IMR-90 (cell line): Measurements from ENCODE around the gene S100A4. TPM values are rescaled to one million over a fixed set of nuclear protein-coding genes. Genes with fewer than 3 reads are reported as not detected.
A peak's percentile ranks its signal among the peaks of the same experiment; 100 is the strongest.

ENCODE experiments used
- ATAC-seq: fragments of 200-7000 bp; cut with Tn5 transposase; 2 replicates; pipeline ENCODE4 v1.9.1; 2020; ENCODE audit warnings: low read depth, mild to moderate bottlenecking, moderate library complexity
- BruUV-seq: library from RNA; stranded (reverse); fragments of 400-500 nt; replicated peaks from 2 replicates; lab custom pipeline; 2021; lab: Mats Ljungman, UMichigan
- CTCF ChIA-PET: fragments of 300-600 bp; formaldehyde crosslinking; extraction: SDS; loops from one replicate; lab custom pipeline; 2021; ENCODE audit warnings: antibody characterized with exemption; lab: Yijun Ruan, JAX
- POLR2A ChIA-PET: fragments of 300-600 bp; sonication (Branson Sonifier 250); formaldehyde crosslinking; loops from one replicate; lab custom pipeline; 2022; ENCODE audit warnings: antibody characterized with exemption; ENCODE audit not compliant: unreplicated experiment; lab: Charles Lee
- DNase-seq: peaks from one replicate; pipeline ENCODE4 v3.0.0; 2013
- H2AFZ ChIP-seq: replicated peaks from 2 replicates; pipeline ENCODE3; 2013; ENCODE audit warnings: low read length, mild to moderate bottlenecking; ENCODE audit not compliant: poor library complexity
- H2AK5ac ChIP-seq: 2 replicates; pipeline ENCODE4 v1.6.1; 2013; ENCODE audit warnings: low read depth, low read length, inconsistent platforms
- H2AK9ac ChIP-seq: replicated peaks from 2 replicates; pipeline ENCODE3; 2013; ENCODE audit warnings: mild to moderate bottlenecking, low read depth, low read length, moderate library complexity; ENCODE audit not compliant: poor library complexity
- H2BK120ac ChIP-seq: 2 replicates; pipeline ENCODE4 v1.6.1; 2013; ENCODE audit warnings: low read depth, low read length, inconsistent platforms
- H2BK15ac ChIP-seq: 3 replicates; pipeline ENCODE4 v1.6.1; 2013; ENCODE audit warnings: low read depth, low read length, inconsistent platforms
- H2BK20ac ChIP-seq: 2 replicates; pipeline ENCODE4 v1.6.1; 2013; ENCODE audit warnings: low read depth, mild to moderate bottlenecking, inconsistent platforms, low read length, moderate library complexity
- H2BK5ac ChIP-seq: 2 replicates; pipeline ENCODE4 v1.6.1; 2013; ENCODE audit warnings: mild to moderate bottlenecking, low read depth, low read length, inconsistent platforms; ENCODE audit not compliant: poor library complexity, severe bottlenecking
- H3K14ac ChIP-seq: replicated peaks from 2 replicates; pipeline ENCODE4 v1.6.1; 2013; ENCODE audit warnings: low read depth, low read length, inconsistent platforms
- H3K18ac ChIP-seq: 2 replicates; pipeline ENCODE4 v1.6.1; 2013; ENCODE audit warnings: low read depth, low read length, control low read depth
- H3K23ac ChIP-seq: 2 replicates; pipeline ENCODE4 v1.6.1; 2013; ENCODE audit warnings: low read depth, low read length, inconsistent platforms
- H3K27ac ChIP-seq: 2 replicates; pipeline ENCODE4 v1.5.1; 2013; ENCODE audit warnings: mild to moderate bottlenecking, control low read depth, low read length; ENCODE audit not compliant: insufficient read depth
- H3K27me3 ChIP-seq: 2 replicates; pipeline ENCODE4 v1.6.1; 2013; ENCODE audit warnings: low read length; ENCODE audit not compliant: control insufficient read depth, insufficient read depth
- H3K36me3 ChIP-seq: 2 replicates; pipeline ENCODE4 v1.6.1; 2013; ENCODE audit warnings: low read length, mixed read lengths; ENCODE audit not compliant: control insufficient read depth, insufficient read depth
- H3K4ac ChIP-seq: 2 replicates; pipeline ENCODE4 v1.6.1; 2013; ENCODE audit warnings: low read depth, low read length, inconsistent platforms
- H3K4me1 ChIP-seq: 2 replicates; pipeline ENCODE4 v1.6.1; 2013; ENCODE audit warnings: low read length, mixed read lengths; ENCODE audit not compliant: control insufficient read depth, insufficient read depth
- H3K4me2 ChIP-seq: 2 replicates; pipeline ENCODE4 v1.6.1; 2013; ENCODE audit warnings: low read depth, mild to moderate bottlenecking, control low read depth, low read length, moderate library complexity
- H3K4me3 ChIP-seq: 2 replicates; pipeline ENCODE4 v1.5.1; 2013; ENCODE audit warnings: low read depth, mild to moderate bottlenecking, control low read depth, low read length, moderate library complexity; ENCODE audit not compliant: insufficient read depth
- H3K56ac ChIP-seq: 2 replicates; pipeline ENCODE4 v1.6.1; 2013; ENCODE audit warnings: low read length, inconsistent platforms; ENCODE audit not compliant: insufficient read depth; ENCODE audit errors: extremely low read depth
- H3K79me1 ChIP-seq, 2 experiments: 2 replicates each; pipeline ENCODE4 v1.6.1; 2013; ENCODE audit warnings: low read length in 2 of 2, inconsistent platforms in 1 of 2, low read depth in 1 of 2
- H3K9ac ChIP-seq: 2 replicates; pipeline ENCODE4 v1.6.1; 2013; ENCODE audit warnings: low read depth, low read length, control low read depth
- H3K9me1 ChIP-seq: 2 replicates; pipeline ENCODE4 v1.6.1; 2013; ENCODE audit warnings: low read length, inconsistent platforms; ENCODE audit not compliant: insufficient read depth
- H3K9me3 ChIP-seq: 2 replicates; pipeline ENCODE4 v1.6.1; 2013; ENCODE audit warnings: low read length; ENCODE audit not compliant: control insufficient read depth, insufficient read depth
- H4K20me1 ChIP-seq: 2 replicates; pipeline ENCODE4 v1.6.1; 2013; ENCODE audit warnings: low read length, inconsistent platforms; ENCODE audit not compliant: insufficient read depth
- H4K5ac ChIP-seq: 2 replicates; pipeline ENCODE4 v1.6.1; 2013; ENCODE audit warnings: mild to moderate bottlenecking, low read depth, low read length, control low read depth
- H4K8ac ChIP-seq, 2 experiments: 2 replicates each; pipeline ENCODE4 v1.6.1; 2013; ENCODE audit warnings: low read depth in 2 of 2, low read length in 2 of 2, control low read depth in 1 of 2, inconsistent platforms in 1 of 2
- H4K91ac ChIP-seq: 2 replicates; pipeline ENCODE4 v1.6.1; 2013; ENCODE audit warnings: low read depth, low read length, inconsistent platforms; ENCODE audit not compliant: insufficient read depth
- BHLHE40 ChIP-seq: fragments of 150-350 bp; IDR thresholded peaks from 2 replicates; pipeline ENCODE4 v1.6.1; 2016; ENCODE audit warnings: mild to moderate bottlenecking, low read depth, low read length
- CEBPB ChIP-seq: IDR thresholded peaks from 2 replicates; pipeline ENCODE4 v1.6.1; 2012; ENCODE audit warnings: low read depth, low read length, improper control_type of control experiment
- CHD1 ChIP-seq: IDR thresholded peaks from 2 replicates; pipeline ENCODE4 v1.6.1; 2012; ENCODE audit warnings: low read depth, low read length, improper control_type of control experiment
- FOS ChIP-seq: fragments of 150-350 bp; IDR thresholded peaks from 2 replicates; pipeline ENCODE4 v1.6.1; 2016; ENCODE audit warnings: low read depth, low read length
- MAZ ChIP-seq: IDR thresholded peaks from 2 replicates; pipeline ENCODE4 v1.6.1; 2012; ENCODE audit warnings: low read depth, mild to moderate bottlenecking, low read length, improper control_type of control experiment, moderate library complexity, borderline replicate concordance
- MXI1 ChIP-seq: IDR thresholded peaks from 2 replicates; pipeline ENCODE4 v1.6.1; 2012; ENCODE audit warnings: low read depth, mild to moderate bottlenecking, low read length, moderate library complexity, borderline replicate concordance
- NFE2L2 ChIP-seq: fragments of 150-350 bp; IDR thresholded peaks from 2 replicates; pipeline ENCODE4 v1.6.1; 2016; ENCODE audit warnings: low read depth, mild to moderate bottlenecking, low read length
- POLR2A ChIP-seq: IDR thresholded peaks from 2 replicates; pipeline ENCODE4 v1.6.1; 2012; ENCODE audit warnings: mild to moderate bottlenecking, low read depth, low read length
- RAD21 ChIP-seq: IDR thresholded peaks from 2 replicates; pipeline ENCODE4 v1.6.1; 2012; ENCODE audit warnings: low read length, improper control_type of control experiment
- RCOR1 ChIP-seq: IDR thresholded peaks from 2 replicates; pipeline ENCODE4 v1.6.1; 2012; ENCODE audit warnings: mild to moderate bottlenecking, low read length, improper control_type of control experiment; ENCODE audit not compliant: insufficient replicate concordance
- SMC3 ChIP-seq: fragments of 150-350 bp; IDR thresholded peaks from 2 replicates; pipeline ENCODE4 v1.6.1; 2016; ENCODE audit warnings: low read depth, mild to moderate bottlenecking, antibody characterized with exemption, low read length, moderate library complexity
- WGBS, 2 experiments: methylation state at CpG; one replicate each; pipeline versions ENCODE4 v1.1.5 to v1.1.7; 2013; ENCODE audit warnings: missing lambda C conversion rate in 2 of 2; ENCODE audit not compliant: insufficient read length in 1 of 2; ENCODE audit errors: extremely low coverage in 2 of 2; 5-methylcytosine and 5-hydroxymethylcytosine counted together
- dilution Hi-C: fragments of 300-500 bp; cut with HindIII; formaldehyde crosslinking; loops from one replicate; pipeline ENCODE4 v1.14.3; 2018; ENCODE audit warnings: low sequenced_read_pairs; ENCODE audit not compliant: unreplicated experiment
- in situ Hi-C: fragments of 300-500 bp; cut with MboI; formaldehyde crosslinking; loops from 3 replicates; pipeline ENCODE4 v1.14.3; 2019; ENCODE audit warnings: low sequenced_read_pairs, inconsistent platforms, mixed read lengths
- intact Hi-C: fragments of 100-400 bp; cut with micrococcal nuclease; formaldehyde crosslinking; loops from 2 replicates; pipeline ENCODE4 v1.10.0; 2022
- polyA plus RNA-seq, 3 experiments: library from polyadenylated mRNA; depleted of rRNA; stranded (reverse); fragments of >200 nt; gene quantifications; 2 replicates each; pipeline ENCODE4 v1.2.3, GENCODE V29; 2012; ENCODE audit warnings: low replicate concordance in 1 of 3
- total RNA-seq: library from RNA; depleted of rRNA; stranded (reverse); fragments of >200 nt; gene quantifications from 2 replicates; pipeline ENCODE4 v1.2.3, GENCODE V29; 2012
- TF ChIP-seq, protein P1 (sequence below): fragments of 150-350 bp; IDR thresholded peaks from 2 replicates; pipeline ENCODE4 v1.6.1; 2016; ENCODE audit warnings: low read depth, mild to moderate bottlenecking, low read length, moderate library complexity, borderline replicate concordance
- TF ChIP-seq, protein P2 (sequence below): fragments of 150-350 bp; IDR thresholded peaks from 2 replicates; pipeline ENCODE4 v1.6.1; 2017; ENCODE audit warnings: mild to moderate bottlenecking, antibody characterized with exemption, low read length, low read depth
- TF ChIP-seq, protein P3 (sequence below): conservative IDR thresholded peaks from 2 replicates; pipeline ENCODE4 v1.5.1; 2012; ENCODE audit warnings: mild to moderate bottlenecking, low read depth, low read length, improper control_type of control experiment

S100A4 gene
- total and polyA plus RNA-seq, 2 of the 4 experiments (the other 2 are of a cell fraction): 5.6 to 16.6 TPM

- Histone ChIP-seq H3K4me1 (peaks cover 33% of the 10 kb centered on the region), H2AFZ (peak overlapping the region; percentile 49), H2BK120ac (peak overlapping the region; percentile 40), H3K4ac (peak overlapping the region; percentile 33), H3K14ac (0 out of 2 replicates have a peak overlapping the region, but pooled peaks have one; percentile 15), H3K9me3 (no peaks in the 10 kb centered on the region), H3K9ac (no peak overlapping the region), H3K36me3 (no peaks in the 10 kb centered on the region), H2BK15ac (0 out of 3 replicates have a peak overlapping the region, but pooled peaks have one; percentile 7), H3K27ac (no peak overlapping the region), H3K27me3 (no peaks in the 10 kb centered on the region), H3K56ac (no peak overlapping the region), H3K23ac (no peak overlapping the region), H3K4me2 (no peak overlapping the region), H3K79me1 (peaks cover 0 to 35% of the 10 kb centered on the region in 2 experiments; a peak in 3 of 4 replicates), H4K5ac (no peak overlapping the region), H4K20me1 (no peaks in the 10 kb centered on the region), H3K4me3 (no peak overlapping the region), H3K9me1 (peaks cover 47% of the 10 kb centered on the region), H4K8ac (peak overlapping the region in 1 of 2 experiments; percentile 7; a peak in 1 of 4 replicates), H2BK20ac (peak overlapping the region; percentile 30; the same call in 1 of the 2 replicates), H3K18ac (no peak overlapping the region), H2BK5ac (no peak overlapping the region), H4K91ac (no peak overlapping the region), H2AK5ac (peak overlapping the region; percentile 38; the same call in 1 of the 2 replicates), H2AK9ac (peak overlapping the region; percentile 62)
- dilution Hi-C loops: no loop called here
- in situ Hi-C loops: loop anchor here (25.0 kb wide), 1 partner anchor 419 kb away; the partner anchor contains the start of genes CREB3L4, CRTC2 and SLC39A1
- DNase-seq (no peak), ATAC-seq (no peak)
- ChIA-PET CTCF (no interaction called here), POLR2A (interaction anchor here (0.5 kb wide), 1 partner anchor 217 kb away, joined by 8 read pairs; no protein-coding TSS in a partner anchor)
- no TSS peak for BruUV-seq
- WGBS, 2 experiments: 67% methylated on average over 1 of the region's 13 CpGs; no CpG with 5 or more reads in 1 of the 2 experiments
- intact Hi-C loops: no loop called here
- TF ChIP-seq BHLHE40: no peak
- TF ChIP-seq SMC3: no peak
- no peak for TF ChIP-seq FOS
- no peak for TF ChIP-seq NFE2L2
- TF ChIP-seq CEBPB: no peak
- TF ChIP-seq RAD21: no peak
- no peak for TF ChIP-seq POLR2A
- TF ChIP-seq, protein P1, sequence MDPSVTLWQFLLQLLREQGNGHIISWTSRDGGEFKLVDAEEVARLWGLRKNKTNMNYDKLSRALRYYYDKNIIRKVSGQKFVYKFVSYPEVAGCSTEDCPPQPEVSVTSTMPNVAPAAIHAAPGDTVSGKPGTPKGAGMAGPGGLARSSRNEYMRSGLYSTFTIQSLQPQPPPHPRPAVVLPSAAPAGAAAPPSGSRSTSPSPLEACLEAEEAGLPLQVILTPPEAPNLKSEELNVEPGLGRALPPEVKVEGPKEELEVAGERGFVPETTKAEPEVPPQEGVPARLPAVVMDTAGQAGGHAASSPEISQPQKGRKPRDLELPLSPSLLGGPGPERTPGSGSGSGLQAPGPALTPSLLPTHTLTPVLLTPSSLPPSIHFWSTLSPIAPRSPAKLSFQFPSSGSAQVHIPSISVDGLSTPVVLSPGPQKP: no peak
- TF ChIP-seq, protein P2, sequence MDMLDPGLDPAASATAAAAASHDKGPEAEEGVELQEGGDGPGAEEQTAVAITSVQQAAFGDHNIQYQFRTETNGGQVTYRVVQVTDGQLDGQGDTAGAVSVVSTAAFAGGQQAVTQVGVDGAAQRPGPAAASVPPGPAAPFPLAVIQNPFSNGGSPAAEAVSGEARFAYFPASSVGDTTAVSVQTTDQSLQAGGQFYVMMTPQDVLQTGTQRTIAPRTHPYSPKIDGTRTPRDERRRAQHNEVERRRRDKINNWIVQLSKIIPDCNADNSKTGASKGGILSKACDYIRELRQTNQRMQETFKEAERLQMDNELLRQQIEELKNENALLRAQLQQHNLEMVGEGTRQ: no peak
- TF ChIP-seq RCOR1: no peak
- TF ChIP-seq, protein P3, sequence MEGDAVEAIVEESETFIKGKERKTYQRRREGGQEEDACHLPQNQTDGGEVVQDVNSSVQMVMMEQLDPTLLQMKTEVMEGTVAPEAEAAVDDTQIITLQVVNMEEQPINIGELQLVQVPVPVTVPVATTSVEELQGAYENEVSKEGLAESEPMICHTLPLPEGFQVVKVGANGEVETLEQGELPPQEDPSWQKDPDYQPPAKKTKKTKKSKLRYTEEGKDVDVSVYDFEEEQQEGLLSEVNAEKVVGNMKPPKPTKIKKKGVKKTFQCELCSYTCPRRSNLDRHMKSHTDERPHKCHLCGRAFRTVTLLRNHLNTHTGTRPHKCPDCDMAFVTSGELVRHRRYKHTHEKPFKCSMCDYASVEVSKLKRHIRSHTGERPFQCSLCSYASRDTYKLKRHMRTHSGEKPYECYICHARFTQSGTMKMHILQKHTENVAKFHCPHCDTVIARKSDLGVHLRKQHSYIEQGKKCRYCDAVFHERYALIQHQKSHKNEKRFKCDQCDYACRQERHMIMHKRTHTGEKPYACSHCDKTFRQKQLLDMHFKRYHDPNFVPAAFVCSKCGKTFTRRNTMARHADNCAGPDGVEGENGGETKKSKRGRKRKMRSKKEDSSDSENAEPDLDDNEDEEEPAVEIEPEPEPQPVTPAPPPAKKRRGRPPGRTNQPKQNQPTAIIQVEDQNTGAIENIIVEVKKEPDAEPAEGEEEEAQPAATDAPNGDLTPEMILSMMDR: no peak
- TF ChIP-seq MXI1: no peak
- TF ChIP-seq MAZ: no peak
- no peak for TF ChIP-seq CHD1
Measured at GRCh38 chr1:153542956-153543711, 2.5 kb downstream of the S100A4 start.
